Smooth muscle cell (in vitro differentiated cells): ENCODE results near the gene ZNF462. TPM values are rescaled to one million over a fixed set of nuclear protein-coding genes. Genes with fewer than 3 reads are reported as not detected.
A peak's percentile ranks its signal among the peaks of the same experiment; 100 is the strongest.
"Not testable (repeated sequence)": the region's sequence is repeated elsewhere in the genome, so short reads cannot be mapped to it uniquely, and the experiment has no call there.

Experiments used
- DNase-seq: peaks from one replicate; lab custom pipeline; 2025; ENCODE audit not compliant: unreplicated experiment; lab: John Stamatoyannopoulos, UW
- H2AFZ ChIP-seq: fragments of 200-600 bp; sonication (generic); 2 replicates; pipeline ENCODE4 v1.6.0; 2016; ENCODE audit warnings: antibody characterized with exemption, low read depth, mild to moderate bottlenecking
- H3F3A ChIP-seq: fragments of 200-600 bp; sonication (generic); 2 replicates; pipeline ENCODE4 v1.6.0; 2017; ENCODE audit warnings: antibody characterized with exemption, low read depth
- H3K27ac ChIP-seq: fragments of 200-600 bp; sonication (generic); 2 replicates; pipeline ENCODE4 v1.5.1; 2016; ENCODE audit warnings: low read depth, mild to moderate bottlenecking
- H3K27me3 ChIP-seq: fragments of 200-600 bp; sonication (generic); 2 replicates; pipeline ENCODE4 v1.6.1; 2016; ENCODE audit warnings: low read depth, mild to moderate bottlenecking
- H3K36me3 ChIP-seq: fragments of 200-600 bp; sonication (generic); 2 replicates; pipeline ENCODE4 v1.5.1; 2016; ENCODE audit warnings: low read depth
- H3K4me1 ChIP-seq: fragments of 200-600 bp; sonication (generic); 2 replicates; pipeline ENCODE4 v1.5.1; 2016; ENCODE audit warnings: low read depth
- H3K4me2 ChIP-seq: fragments of 200-600 bp; sonication (generic); 2 replicates; pipeline ENCODE4 v1.6.0; 2016; ENCODE audit warnings: mild to moderate bottlenecking
- H3K4me3 ChIP-seq: fragments of 200-600 bp; sonication (generic); 2 replicates; pipeline ENCODE4 v1.5.1; 2016; ENCODE audit warnings: mild to moderate bottlenecking
- H3K79me2 ChIP-seq: fragments of 200-600 bp; sonication (generic); 2 replicates; pipeline ENCODE4 v1.6.0; 2016; ENCODE audit warnings: low read depth, mild to moderate bottlenecking
- H3K9ac ChIP-seq: fragments of 200-600 bp; sonication (generic); 2 replicates; pipeline ENCODE4 v1.6.0; 2016; ENCODE audit warnings: low read depth
- H3K9me3 ChIP-seq: fragments of 200-600 bp; sonication (generic); replicated peaks from 2 replicates; pipeline ENCODE4 v1.5.1; 2016; ENCODE audit warnings: low read depth
- H4K20me1 ChIP-seq: fragments of 200-600 bp; sonication (generic); 2 replicates; pipeline ENCODE4 v1.6.0; 2016; ENCODE audit warnings: low read depth
- WGBS: methylation state at CpG from one replicate; pipeline ENCODE4 v1.1.7; 2016; ENCODE audit warnings: low lambda C conversion rate; 5-methylcytosine and 5-hydroxymethylcytosine counted together
- polyA plus RNA-seq: library from polyadenylated mRNA; unstranded; fragments of >200 nt; fragmentation: Nextera tagmentation; extraction: Ambion mirVana; gene quantifications from 2 replicates; pipeline ENCODE4 v1.2.1, GENCODE V29; 2016
- total RNA-seq: library from RNA; depleted of rRNA; stranded (reverse); fragments of >200 nt; gene quantifications from 2 replicates; pipeline ENCODE4 v1.2.3, GENCODE V29; 2014
- TF ChIP-seq, protein P1 (sequence below): fragments of 200-600 bp; sonication (generic); IDR thresholded peaks from 2 replicates; pipeline ENCODE4 v1.5.1; 2017; ENCODE audit warnings: borderline replicate concordance, mild to moderate bottlenecking, antibody characterized with exemption; ENCODE audit not compliant: insufficient read depth, poor library complexity, severe bottlenecking

Gene ZNF462
- total and polyA plus RNA-seq, 2 experiments from 2014 or later, result 9.1 to 32.2 TPM

- H3K27ac ChIP-seq, result peak overlapping the region; percentile 84
- H3K9ac ChIP-seq, result peak overlapping the region; percentile 30
- H3K4me3 ChIP-seq, result no peak overlapping the region
- H3K4me2 ChIP-seq, result peak overlapping the region; percentile 72
- peaks cover 31% of the 10 kb centered on the region for H4K20me1 ChIP-seq
- 53% methylated on average over 3 of the region's 3 CpGs for WGBS
- peaks cover 93% of the 10 kb centered on the region for H3K79me2 ChIP-seq
- no peaks in the 10 kb centered on the region for H3K9me3 ChIP-seq
- peaks cover 29% of the 10 kb centered on the region for H3K4me1 ChIP-seq
- no peaks in the 10 kb centered on the region for H3K27me3 ChIP-seq
- TF ChIP-seq, protein P1, sequence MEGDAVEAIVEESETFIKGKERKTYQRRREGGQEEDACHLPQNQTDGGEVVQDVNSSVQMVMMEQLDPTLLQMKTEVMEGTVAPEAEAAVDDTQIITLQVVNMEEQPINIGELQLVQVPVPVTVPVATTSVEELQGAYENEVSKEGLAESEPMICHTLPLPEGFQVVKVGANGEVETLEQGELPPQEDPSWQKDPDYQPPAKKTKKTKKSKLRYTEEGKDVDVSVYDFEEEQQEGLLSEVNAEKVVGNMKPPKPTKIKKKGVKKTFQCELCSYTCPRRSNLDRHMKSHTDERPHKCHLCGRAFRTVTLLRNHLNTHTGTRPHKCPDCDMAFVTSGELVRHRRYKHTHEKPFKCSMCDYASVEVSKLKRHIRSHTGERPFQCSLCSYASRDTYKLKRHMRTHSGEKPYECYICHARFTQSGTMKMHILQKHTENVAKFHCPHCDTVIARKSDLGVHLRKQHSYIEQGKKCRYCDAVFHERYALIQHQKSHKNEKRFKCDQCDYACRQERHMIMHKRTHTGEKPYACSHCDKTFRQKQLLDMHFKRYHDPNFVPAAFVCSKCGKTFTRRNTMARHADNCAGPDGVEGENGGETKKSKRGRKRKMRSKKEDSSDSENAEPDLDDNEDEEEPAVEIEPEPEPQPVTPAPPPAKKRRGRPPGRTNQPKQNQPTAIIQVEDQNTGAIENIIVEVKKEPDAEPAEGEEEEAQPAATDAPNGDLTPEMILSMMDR, result no peak
- no peak for DNase-seq
- H2AFZ ChIP-seq, result no peak overlapping the region
- peaks cover 14% of the 10 kb centered on the region for H3F3A ChIP-seq
- H3K36me3 ChIP-seq, result no peaks in the 10 kb centered on the region
Observed at GRCh38 chr9:106897751-106898150, 34.8 kb downstream of the ZNF462 start.

DNA sequence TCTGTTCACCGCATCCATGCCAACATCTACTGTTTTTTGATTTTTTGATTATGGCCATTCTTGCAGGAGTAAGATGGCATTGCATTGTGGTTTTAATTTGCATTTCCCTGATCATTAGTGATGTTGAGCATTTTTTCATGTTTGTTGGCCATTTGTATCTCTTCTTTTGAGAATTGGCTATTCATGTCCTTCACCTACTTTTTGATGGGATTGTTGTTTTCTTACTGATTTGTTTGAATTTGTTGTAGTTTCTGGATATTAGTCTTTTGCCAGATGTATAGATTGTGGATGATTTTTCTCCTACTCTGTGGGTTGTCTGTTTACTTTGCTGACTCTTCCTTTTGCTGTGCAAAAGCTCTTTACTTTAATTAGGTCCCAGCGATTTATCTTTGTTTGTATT is 37.6 kb downstream of the ZNF462 start:
- not testable (repeated sequence) for H3K27ac ChIP-seq, H3K36me3 ChIP-seq, H2AFZ ChIP-seq, H3K9me3 ChIP-seq, DNase-seq, H3K27me3 ChIP-seq, H3K9ac ChIP-seq, H3F3A ChIP-seq, H3K4me2 ChIP-seq, H3K4me3 ChIP-seq
- Histone ChIP-seq H4K20me1 (peaks cover 19% of the 10 kb centered on the region), H3K79me2 (peaks cover 98% of the 10 kb centered on the region), H3K4me1 (peaks cover 15% of the 10 kb centered on the region)
- 71% methylated on average over 2 of the region's 2 CpGs for WGBS

- Histone ChIP-seq H4K20me1 (peaks cover 11% of the 10 kb centered on the region), H3K4me1 (peaks cover 5% of the 10 kb centered on the region), H3K9ac (no peak overlapping the region), H3K36me3 (peaks cover 3% of the 10 kb centered on the region), H3K4me3 (no peak overlapping the region), H3K27me3 (no peaks in the 10 kb centered on the region), H3F3A (no peaks in the 10 kb centered on the region), H2AFZ (no peak overlapping the region), H3K4me2 (no peak overlapping the region), H3K79me2 (peaks cover 98% of the 10 kb centered on the region), H3K27ac (no peak overlapping the region), H3K9me3 (no peaks in the 10 kb centered on the region)
- DNase-seq, result no peak
- TF ChIP-seq, protein P1, result no peak
- 80% methylated on average over 3 of the region's 3 CpGs for WGBS
Observed at GRCh38 chr9:106906129-106906528, 43.2 kb downstream of the ZNF462 start.

DNA sequence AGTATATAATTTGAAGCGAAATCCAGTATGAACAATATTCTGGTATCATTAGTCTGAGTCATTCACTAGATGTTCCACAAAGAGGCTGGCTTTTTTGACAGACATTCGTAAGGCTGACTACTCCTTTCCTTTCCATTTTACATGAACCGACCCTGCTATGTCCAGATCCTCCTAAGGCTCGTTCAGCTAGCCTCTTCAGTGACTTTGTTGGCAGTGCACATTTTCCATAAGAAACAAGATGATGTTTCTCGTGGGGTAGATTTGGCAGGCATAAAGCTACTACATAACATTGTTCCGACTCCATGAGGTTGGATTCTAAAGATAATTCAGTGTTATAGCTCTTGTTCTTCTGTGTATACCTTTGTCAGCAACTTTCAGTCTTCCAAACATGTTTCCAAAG is 49.0 kb downstream of the ZNF462 start:
- H3K79me2 ChIP-seq, result peaks cover 93% of the 10 kb centered on the region
- TF ChIP-seq, protein P1, result no peak
- no peak for DNase-seq

More for the DNA sequence above, 49.0 kb downstream of the ZNF462 start:
- H3K27ac ChIP-seq, result peak overlapping the region; percentile 46
- H3K9ac ChIP-seq, result no peak overlapping the region
- H3K4me2 ChIP-seq, result peak overlapping the region; percentile 6
- peaks cover 11% of the 10 kb centered on the region for H4K20me1 ChIP-seq
- no peaks in the 10 kb centered on the region for H3K9me3 ChIP-seq
- 77% methylated on average over 6 of the region's 6 CpGs for WGBS
- H3F3A ChIP-seq, result no peaks in the 10 kb centered on the region
- no peaks in the 10 kb centered on the region for H3K36me3 ChIP-seq
- H3K4me3 ChIP-seq, result no peak overlapping the region
- H2AFZ ChIP-seq, result no peak overlapping the region
- peaks cover 14% of the 10 kb centered on the region for H3K4me1 ChIP-seq
- H3K27me3 ChIP-seq, result no peaks in the 10 kb centered on the region
